ENCODE data around the gene CELA2A. TPM values are rescaled to one million over a fixed set of nuclear protein-coding genes. Genes with fewer than 3 reads are reported as not detected.
A peak's percentile ranks its signal among the peaks of the same experiment; 100 is the strongest.

CELA2A gene
- total and polyA plus RNA-seq, 9 of the 15 experiments (the other 6 are each of a cell fraction or from before 2014, with no cell fraction given) = 0.62 TPM; not detected in 8

GRCh38 chr1:15417059-15417934, 39.2 kb upstream of the CELA2A start:
- FAIRE-seq = peak; percentile 93
- Histone ChIP-seq H3K4me3 (no peak overlapping the region), H3K27ac (ENCODE audit: extremely low read depth, low read depth, low read length) (peak overlapping the region; percentile 33; the same call in 1 of the 3 replicates), H3K4me2 (ENCODE audit: insufficient read depth, low read length) (peak overlapping the region; percentile 36; the same call in 1 of the 2 replicates), H2AFZ (ENCODE audit: low read depth, low read length) (no peak overlapping the region), H3K9me3 (replicated peaks; ENCODE audit: control insufficient read depth, insufficient read depth, low read depth, low read length) (no peaks in the 10 kb centered on the region), H3K79me2 (ENCODE audit: control insufficient read depth, insufficient read depth, low read length) (peaks cover 10% of the 10 kb centered on the region; the same call in 2 of the 3 replicates), H3K9ac (ENCODE audit: insufficient read depth in 1 of 2, low read depth in 2 of 2, low read length in 2 of 2) (peak overlapping the region in 1 of 2 experiments; percentile 41; a peak in 1 of 4 replicates), H3K4me1 (replicated peaks in 1 of 2; ENCODE audit: control insufficient read depth in 2 of 2, insufficient read depth in 2 of 2, low read length in 2 of 2) (peaks cover 23 to 55% of the 10 kb centered on the region in 2 experiments), H3K36me3 (ENCODE audit: control insufficient read depth, insufficient read depth, low read length) (peaks cover 39% of the 10 kb centered on the region), H4K20me1 (replicated peaks; ENCODE audit: control insufficient read depth, insufficient read depth, low read length) (peaks cover 24% of the 10 kb centered on the region), H3K9me1 (ENCODE audit: control insufficient read depth, insufficient read depth, low read length) (peaks cover 4% of the 10 kb centered on the region), H3K27me3 (ENCODE audit: control insufficient read depth in 2 of 2, insufficient read depth in 2 of 2, low read length in 2 of 2) (no peaks in the 10 kb centered on the region)
- no TSS peak for BruUV-seq (replicated peaks)
- DNase-seq (ENCODE audit: extremely low read depth in 1 of 4, low spot score in 3 of 4) = peak; percentile 62 to 79 (median 70)
- intact Hi-C loops (cut with micrococcal nuclease) (loop anchor here (5.0 kb wide), 1 partner anchor 95 kb away; no protein-coding TSS in a partner anchor), in situ Hi-C loops (cut with MboI) (no loop called here)
- 10% methylated on average over 18 of the region's 18 CpGs for WGBS (ENCODE audit: insufficient coverage, low coverage, missing lambda C conversion rate)
- ATAC-seq = peak; percentile 82
- POLR2A ChIA-PET = interaction anchor here (0.6 to 1.1 kb wide), 2 partner anchors 10 to 125 kb away, joined by 3 read pairs; no protein-coding TSS in a partner anchor
- CTCF ChIA-PET (ENCODE audit: low intra/inter-chr PET ratio) = no interaction called here
- TF ChIP-seq FOSL1 (tag; conservative IDR thresholded peaks at IDR 0.05) (peak; percentile 93), KDM2B (CRISPR knock-in tag; IDR thresholded peaks at IDR 0.05) (0 out of 2 replicates have a peak, but pooled peaks have one; percentile 23), LEF1 (IDR thresholded peaks at IDR 0.05) (peak; percentile 54; the same call in 1 of the 2 replicates), NR2F6 (CRISPR knock-in tag; IDR thresholded peaks at IDR 0.05) (peak; percentile 71; the same call in 1 of the 2 replicates), ATF7 (IDR thresholded peaks at IDR 0.05) (no peak), SNRNP70 (optimal IDR thresholded peaks at IDR 0.05; ENCODE audit: low read depth, low read length) (no peak), KAT2B (IDR thresholded peaks at IDR 0.05; ENCODE audit: low read depth, low read length) (no peak), NFE2 (IDR thresholded peaks at IDR 0.05; ENCODE audit: low read depth) (peak; percentile 18; the same call in 1 of the 2 replicates), DDX20 (tag; IDR thresholded peaks at IDR 0.05; ENCODE audit: low read depth) (no peak), YY1 (IDR thresholded peaks at IDR 0.05; ENCODE audit: borderline replicate concordance in 1 of 3, control insufficient read depth in 1 of 3, extremely low read depth in 1 of 3, insufficient read depth in 3 of 3, insufficient read length in 1 of 3, insufficient replicate concordance in 2 of 3, low read depth in 1 of 3, low read length in 2 of 3) (no peak), ARID1B (IDR thresholded peaks at IDR 0.05) (peak; percentile 89), GABPA (tag; conservative IDR thresholded peaks at IDR 0.05; ENCODE audit: low read depth) (peak; percentile 75), GATAD2A (IDR thresholded peaks at IDR 0.05) (peak; percentile 89), ZNF146 (CRISPR knock-in tag; IDR thresholded peaks at IDR 0.05; ENCODE audit: unreplicated experiment) (no peak), ZNF449 (CRISPR knock-in tag; IDR thresholded peaks at IDR 0.05) (no peak), DPF2 (IDR thresholded peaks at IDR 0.05) (peak; percentile 91), SRSF1 (IDR thresholded peaks at IDR 0.05; ENCODE audit: low read depth, low read length) (no peak), MTA1 (IDR thresholded peaks at IDR 0.05; ENCODE audit: borderline replicate concordance) (peak; percentile 72; the same call in 1 of the 2 replicates)
- TF ChIP-seq, protein P1, sequence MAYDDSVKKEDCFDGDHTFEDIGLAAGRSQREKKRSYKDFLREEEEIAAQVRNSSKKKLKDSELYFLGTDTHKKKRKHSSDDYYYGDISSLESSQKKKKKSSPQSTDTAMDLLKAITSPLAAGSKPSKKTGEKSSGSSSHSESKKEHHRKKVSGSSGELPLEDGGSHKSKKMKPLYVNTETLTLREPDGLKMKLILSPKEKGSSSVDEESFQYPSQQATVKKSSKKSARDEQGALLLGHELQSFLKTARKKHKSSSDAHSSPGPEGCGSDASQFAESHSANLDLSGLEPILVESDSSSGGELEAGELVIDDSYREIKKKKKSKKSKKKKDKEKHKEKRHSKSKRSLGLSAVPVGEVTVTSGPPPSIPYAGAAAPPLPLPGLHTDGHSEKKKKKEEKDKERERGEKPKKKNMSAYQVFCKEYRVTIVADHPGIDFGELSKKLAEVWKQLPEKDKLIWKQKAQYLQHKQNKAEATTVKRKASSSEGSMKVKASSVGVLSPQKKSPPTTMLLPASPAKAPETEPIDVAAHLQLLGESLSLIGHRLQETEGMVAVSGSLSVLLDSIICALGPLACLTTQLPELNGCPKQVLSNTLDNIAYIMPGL (CRISPR knock-in tag; IDR thresholded peaks at IDR 0.05) = no peak

Measured in K562 (cell line).